ENCODE results near the gene GRID2.

The GRID2 gene

DNA sequence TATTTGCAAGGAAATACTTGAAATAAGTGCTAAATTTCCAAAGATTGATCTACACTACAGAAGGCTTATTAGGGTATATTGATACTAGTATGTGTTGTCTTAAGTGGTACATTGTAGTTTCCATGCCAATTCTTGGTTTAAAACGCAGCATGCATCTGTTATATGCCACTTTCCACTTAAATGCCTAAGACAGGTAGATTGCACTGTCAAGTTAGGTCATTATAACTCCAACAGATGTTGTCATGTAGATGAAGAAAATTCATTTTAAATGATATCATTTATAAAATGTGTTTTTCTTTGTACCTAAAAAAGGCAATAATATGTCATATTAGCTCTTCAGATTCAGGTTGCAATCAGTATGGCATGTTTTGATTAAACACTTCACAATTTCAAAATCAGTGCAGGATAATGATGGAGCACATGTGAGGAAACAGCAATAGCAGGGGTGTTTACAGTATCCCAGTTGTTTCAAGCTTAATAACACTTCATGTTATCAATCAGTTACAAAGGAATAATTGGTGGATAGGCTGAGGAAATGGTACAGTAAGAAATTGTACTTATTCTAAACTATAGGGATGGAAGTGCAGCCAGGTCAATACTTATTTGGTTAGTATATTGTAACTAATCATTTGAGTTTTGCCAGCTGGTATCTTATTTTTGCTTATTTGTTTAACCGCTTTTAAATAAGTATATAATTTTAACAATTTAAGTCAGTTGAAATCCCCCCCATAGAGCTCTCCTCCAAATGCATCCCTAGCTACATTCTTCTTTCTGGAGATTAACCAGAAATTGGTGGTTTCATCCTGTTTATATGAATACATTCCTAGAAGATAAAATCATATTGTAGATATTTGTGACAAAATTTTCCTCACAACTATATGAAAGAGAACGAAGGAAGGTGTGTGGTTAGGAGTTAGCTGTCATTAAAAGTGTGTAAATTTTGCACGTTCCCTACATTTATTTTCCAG, 1070.4 kb downstream of the GRID2 start:
- Histone ChIP-seq H3K27me3 (ENCODE audit: control insufficient read depth, insufficient read depth, low read length) (no peaks in the 10 kb centered on the region), H3K36me3 (ENCODE audit: control insufficient read depth, insufficient read depth, low read length) (no peaks in the 10 kb centered on the region), H3K79me2 (no peaks in the 10 kb centered on the region), H3K9me3 (ENCODE audit: control insufficient read depth, low read length) (no peaks in the 10 kb centered on the region), H3K4me1 (no peaks in the 10 kb centered on the region), H2AFZ (no peak overlapping the region), H3K9ac (no peak overlapping the region), H3K4me3 (ENCODE audit: low read depth, low read length) (no peak overlapping the region), H3K4me2 (ENCODE audit: low read length) (no peak overlapping the region), H3K27ac (no peak overlapping the region)
- TF ChIP-seq, protein P1, sequence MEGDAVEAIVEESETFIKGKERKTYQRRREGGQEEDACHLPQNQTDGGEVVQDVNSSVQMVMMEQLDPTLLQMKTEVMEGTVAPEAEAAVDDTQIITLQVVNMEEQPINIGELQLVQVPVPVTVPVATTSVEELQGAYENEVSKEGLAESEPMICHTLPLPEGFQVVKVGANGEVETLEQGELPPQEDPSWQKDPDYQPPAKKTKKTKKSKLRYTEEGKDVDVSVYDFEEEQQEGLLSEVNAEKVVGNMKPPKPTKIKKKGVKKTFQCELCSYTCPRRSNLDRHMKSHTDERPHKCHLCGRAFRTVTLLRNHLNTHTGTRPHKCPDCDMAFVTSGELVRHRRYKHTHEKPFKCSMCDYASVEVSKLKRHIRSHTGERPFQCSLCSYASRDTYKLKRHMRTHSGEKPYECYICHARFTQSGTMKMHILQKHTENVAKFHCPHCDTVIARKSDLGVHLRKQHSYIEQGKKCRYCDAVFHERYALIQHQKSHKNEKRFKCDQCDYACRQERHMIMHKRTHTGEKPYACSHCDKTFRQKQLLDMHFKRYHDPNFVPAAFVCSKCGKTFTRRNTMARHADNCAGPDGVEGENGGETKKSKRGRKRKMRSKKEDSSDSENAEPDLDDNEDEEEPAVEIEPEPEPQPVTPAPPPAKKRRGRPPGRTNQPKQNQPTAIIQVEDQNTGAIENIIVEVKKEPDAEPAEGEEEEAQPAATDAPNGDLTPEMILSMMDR (IDR thresholded peaks at IDR 0.05): no peak

DNA sequence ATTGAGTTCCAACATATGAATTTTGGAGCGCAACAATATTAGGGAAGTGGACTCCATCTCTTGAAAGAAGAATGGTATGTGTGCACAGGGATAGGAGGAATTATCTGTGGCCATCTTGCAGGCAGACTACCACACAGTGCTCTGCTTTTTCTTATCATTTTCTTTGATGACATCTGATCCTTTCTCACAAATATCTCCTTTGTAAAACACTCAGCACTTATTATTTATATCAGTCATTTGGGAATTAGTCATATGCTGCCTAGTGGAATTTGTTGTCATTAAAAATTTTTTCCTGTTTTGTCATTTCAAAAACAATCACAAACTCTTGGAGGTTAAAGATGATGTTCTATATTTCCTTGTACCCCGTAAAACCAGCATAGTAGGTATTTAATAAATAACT, 1080.5 kb downstream of the GRID2 start:
- TF ChIP-seq, protein P1 (IDR thresholded peaks at IDR 0.05): no peak
- Histone ChIP-seq H3K9me3 (ENCODE audit: control insufficient read depth, low read length) (no peaks in the 10 kb centered on the region), H3K27ac (no peak overlapping the region), H3K27me3 (ENCODE audit: control insufficient read depth, insufficient read depth, low read length) (no peaks in the 10 kb centered on the region), H3K4me3 (ENCODE audit: low read depth, low read length) (no peak overlapping the region), H3K4me2 (ENCODE audit: low read length) (no peak overlapping the region), H2AFZ (no peak overlapping the region), H3K4me1 (no peaks in the 10 kb centered on the region), H3K36me3 (ENCODE audit: control insufficient read depth, insufficient read depth, low read length) (no peaks in the 10 kb centered on the region), H3K9ac (no peak overlapping the region), H3K79me2 (no peaks in the 10 kb centered on the region)

DNA sequence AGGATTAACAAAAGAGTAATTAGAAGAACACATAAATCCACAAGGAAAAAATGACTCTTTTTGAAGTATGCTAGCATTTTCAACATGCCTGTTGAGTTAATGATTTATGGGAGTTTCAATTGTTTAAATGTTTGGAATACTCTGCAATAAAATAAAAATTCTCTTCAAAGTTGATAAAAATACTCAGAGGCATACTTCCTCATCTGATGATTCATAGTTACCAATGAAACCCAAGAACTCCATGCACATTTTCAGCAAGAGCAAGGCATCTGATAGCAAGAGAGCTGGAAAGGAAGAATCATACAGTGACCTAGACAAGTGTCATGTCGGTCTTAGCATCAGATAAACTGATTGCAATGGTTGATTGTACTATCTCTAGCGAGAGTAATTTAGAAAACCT, 1081.1 kb downstream of the GRID2 start:
- Histone ChIP-seq H3K36me3 (ENCODE audit: control insufficient read depth, insufficient read depth, low read length) (no peaks in the 10 kb centered on the region), H3K9me3 (ENCODE audit: control insufficient read depth, low read length) (no peaks in the 10 kb centered on the region), H3K9ac (no peak overlapping the region), H3K4me2 (ENCODE audit: low read length) (no peak overlapping the region), H3K27me3 (ENCODE audit: control insufficient read depth, insufficient read depth, low read length) (no peaks in the 10 kb centered on the region), H3K4me1 (no peaks in the 10 kb centered on the region), H2AFZ (no peak overlapping the region), H3K79me2 (no peaks in the 10 kb centered on the region), H3K4me3 (ENCODE audit: low read depth, low read length) (no peak overlapping the region), H3K27ac (no peak overlapping the region)
- TF ChIP-seq, protein P1 (IDR thresholded peaks at IDR 0.05): no peak

DNA sequence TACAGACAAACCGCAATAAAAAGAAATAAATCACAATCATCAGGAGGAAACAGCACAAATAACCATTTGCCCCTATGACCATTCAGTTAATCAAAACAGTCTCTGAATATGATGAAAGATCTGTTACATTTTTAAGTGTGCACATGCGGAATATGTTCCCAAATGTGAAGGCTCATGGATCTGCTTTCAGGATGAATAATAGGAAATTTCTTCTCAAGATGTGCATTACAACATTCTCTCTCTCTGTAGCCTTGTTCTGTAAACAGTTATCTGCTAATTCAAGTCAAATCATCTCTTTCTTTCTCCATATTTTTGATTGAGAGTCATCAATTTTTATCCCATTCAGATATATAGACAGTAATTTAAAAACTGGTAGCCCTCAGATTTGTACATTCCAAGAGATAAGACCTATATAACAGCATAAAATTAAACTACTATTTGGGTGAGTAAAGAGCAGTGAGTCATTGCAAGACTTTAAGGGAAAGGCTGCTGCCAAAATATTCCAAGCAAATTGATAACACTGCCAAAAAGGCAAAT, 1090.8 kb downstream of the GRID2 start:
- H3K4me2 ChIP-seq (ENCODE audit: low read length): no peak overlapping the region
- H2AFZ ChIP-seq: no peak overlapping the region
- no peak overlapping the region for H3K9ac ChIP-seq
- H3K9me3 ChIP-seq (ENCODE audit: control insufficient read depth, low read length): no peaks in the 10 kb centered on the region
- no peaks in the 10 kb centered on the region for H3K79me2 ChIP-seq
- no peak overlapping the region for H3K27ac ChIP-seq
- no peaks in the 10 kb centered on the region for H3K27me3 ChIP-seq (ENCODE audit: control insufficient read depth, insufficient read depth, low read length)
- no peak overlapping the region for H3K4me3 ChIP-seq (ENCODE audit: low read depth, low read length)
- H3K4me1 ChIP-seq: no peaks in the 10 kb centered on the region
- TF ChIP-seq, protein P1 (IDR thresholded peaks at IDR 0.05): no peak
- no peaks in the 10 kb centered on the region for H3K36me3 ChIP-seq (ENCODE audit: control insufficient read depth, insufficient read depth, low read length)
